Transverse colon (tissue), 4 donors: ENCODE measurements around the gene HDAC4.

Experiments
- CTCF ChIP-seq, 5 experiments: fragments of 200-600 bp in 3 of 5; fragments of 450-650 bp in 2 of 5; sonication (generic) in 3 of 5; IDR thresholded peaks; 1 replicate in 2 of 5; 2 replicates in 3 of 5; pipeline ENCODE4 v1.5.1; 2016 to 2017; ENCODE audit warnings: antibody characterized with exemption in 5 of 5, inconsistent platforms in 3 of 5, mild to moderate bottlenecking in 2 of 5, moderate library complexity in 1 of 5
- EP300 ChIP-seq: sonication (generic); formaldehyde crosslinking; IDR thresholded peaks from one replicate; pipeline ENCODE4 v1.6.1; 2017; ENCODE audit warnings: antibody characterized with exemption, low read depth
- POLR2A ChIP-seq: fragments of 450-650 bp; IDR thresholded peaks from one replicate; pipeline ENCODE4 v1.6.1; 2016; ENCODE audit warnings: antibody characterized with exemption, mild to moderate bottlenecking, moderate library complexity
- POLR2AphosphoS5 ChIP-seq, 3 donors: sonication (generic); formaldehyde crosslinking; IDR thresholded peaks; one replicate each; pipeline ENCODE4 v1.6.1; 2016; ENCODE audit warnings: antibody characterized with exemption in 3 of 3

DNA sequence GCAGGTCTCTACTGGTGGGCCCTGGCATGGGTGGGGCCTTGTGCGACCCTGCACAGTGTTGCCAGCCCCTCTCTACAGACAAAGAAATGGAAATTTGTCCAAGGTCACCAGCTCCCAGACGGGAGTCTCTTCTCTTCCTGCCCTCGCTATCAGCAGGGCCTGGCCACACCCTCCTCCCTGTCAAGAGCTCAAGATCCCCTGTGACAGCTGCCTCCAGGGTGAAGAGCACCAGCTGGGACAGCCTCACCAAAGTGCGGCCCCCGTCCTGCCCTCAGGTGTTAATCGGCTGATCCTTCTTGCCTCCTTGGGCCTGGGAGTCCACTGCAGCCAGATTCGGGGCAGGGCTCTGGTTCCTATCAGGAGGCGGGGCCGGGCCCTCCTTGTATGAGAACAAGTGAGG is 293.9 kb downstream of the HDAC4 start:
- TF ChIP-seq POLR2AphosphoS5 (IDR thresholded peaks at IDR 0.05) = no peak
- no peak for TF ChIP-seq EP300
- TF ChIP-seq CTCF (IDR thresholded peaks at IDR 0.05) = no peak
- TF ChIP-seq POLR2A = no peak
